GM13977 (cell line): Measurements from ENCODE around the gene CCT5.
A peak's percentile ranks its signal among the peaks of the same experiment; 100 is the strongest.
"Not testable (repeated sequence)": the region's sequence is repeated elsewhere in the genome, so short reads cannot be mapped to it uniquely, and the experiment has no call there.

Source experiments
- DNase-seq: peaks from one replicate; pipeline ENCODE4 v3.0.0; 2012; ENCODE audit warnings: low spot score
- in situ Hi-C: fragments of 300-500 bp; cut with MboI; formaldehyde crosslinking; loops from one replicate; pipeline ENCODE4 v1.12.0; 2022; ENCODE audit warnings: low sequenced_read_pairs, low pct_unique_long_range_greater_than_20kb, mixed read lengths, inconsistent platforms; ENCODE audit not compliant: unreplicated experiment
- TF ChIP-seq, protein P1 (sequence below): IDR thresholded peaks from 2 replicates; pipeline ENCODE4 v1.5.1; 2012; ENCODE audit warnings: mild to moderate bottlenecking, control low read depth; ENCODE audit not compliant: insufficient read depth; ENCODE audit errors: extremely low read depth, missing control alignments

CCT5 gene

DNA sequence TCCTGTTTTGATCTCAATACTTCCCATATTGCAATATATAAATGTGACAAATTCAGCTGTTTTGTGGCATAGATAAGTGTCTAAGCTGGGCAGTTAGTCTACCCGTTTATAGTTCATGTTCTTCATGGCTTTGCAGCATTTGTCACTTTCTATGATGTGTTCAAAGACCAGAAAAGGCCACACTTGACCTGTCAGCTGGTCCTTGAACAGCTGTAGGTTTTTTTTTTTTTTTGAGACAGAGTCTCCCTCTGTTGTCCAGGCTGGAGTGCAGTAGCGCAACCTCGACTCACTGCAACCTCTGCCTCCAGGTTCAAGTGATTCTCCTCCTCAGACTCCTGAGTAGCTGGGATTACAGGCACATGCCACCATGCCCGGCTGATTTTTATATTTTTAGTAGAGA, 29.2 kb downstream of the CCT5 start:
- TF ChIP-seq, protein P1, sequence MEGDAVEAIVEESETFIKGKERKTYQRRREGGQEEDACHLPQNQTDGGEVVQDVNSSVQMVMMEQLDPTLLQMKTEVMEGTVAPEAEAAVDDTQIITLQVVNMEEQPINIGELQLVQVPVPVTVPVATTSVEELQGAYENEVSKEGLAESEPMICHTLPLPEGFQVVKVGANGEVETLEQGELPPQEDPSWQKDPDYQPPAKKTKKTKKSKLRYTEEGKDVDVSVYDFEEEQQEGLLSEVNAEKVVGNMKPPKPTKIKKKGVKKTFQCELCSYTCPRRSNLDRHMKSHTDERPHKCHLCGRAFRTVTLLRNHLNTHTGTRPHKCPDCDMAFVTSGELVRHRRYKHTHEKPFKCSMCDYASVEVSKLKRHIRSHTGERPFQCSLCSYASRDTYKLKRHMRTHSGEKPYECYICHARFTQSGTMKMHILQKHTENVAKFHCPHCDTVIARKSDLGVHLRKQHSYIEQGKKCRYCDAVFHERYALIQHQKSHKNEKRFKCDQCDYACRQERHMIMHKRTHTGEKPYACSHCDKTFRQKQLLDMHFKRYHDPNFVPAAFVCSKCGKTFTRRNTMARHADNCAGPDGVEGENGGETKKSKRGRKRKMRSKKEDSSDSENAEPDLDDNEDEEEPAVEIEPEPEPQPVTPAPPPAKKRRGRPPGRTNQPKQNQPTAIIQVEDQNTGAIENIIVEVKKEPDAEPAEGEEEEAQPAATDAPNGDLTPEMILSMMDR: no peak
- no peak for DNase-seq
- in situ Hi-C loops: no loop called here

GRCh38 chr5:10279925-10280720, 30.0 kb downstream of the CCT5 start:
- in situ Hi-C loops: loop anchor here (10.0 kb wide), 1 partner anchor 135 kb away; no protein-coding TSS in a partner anchor
- no peak for DNase-seq
- TF ChIP-seq, protein P1: no peak

DNA sequence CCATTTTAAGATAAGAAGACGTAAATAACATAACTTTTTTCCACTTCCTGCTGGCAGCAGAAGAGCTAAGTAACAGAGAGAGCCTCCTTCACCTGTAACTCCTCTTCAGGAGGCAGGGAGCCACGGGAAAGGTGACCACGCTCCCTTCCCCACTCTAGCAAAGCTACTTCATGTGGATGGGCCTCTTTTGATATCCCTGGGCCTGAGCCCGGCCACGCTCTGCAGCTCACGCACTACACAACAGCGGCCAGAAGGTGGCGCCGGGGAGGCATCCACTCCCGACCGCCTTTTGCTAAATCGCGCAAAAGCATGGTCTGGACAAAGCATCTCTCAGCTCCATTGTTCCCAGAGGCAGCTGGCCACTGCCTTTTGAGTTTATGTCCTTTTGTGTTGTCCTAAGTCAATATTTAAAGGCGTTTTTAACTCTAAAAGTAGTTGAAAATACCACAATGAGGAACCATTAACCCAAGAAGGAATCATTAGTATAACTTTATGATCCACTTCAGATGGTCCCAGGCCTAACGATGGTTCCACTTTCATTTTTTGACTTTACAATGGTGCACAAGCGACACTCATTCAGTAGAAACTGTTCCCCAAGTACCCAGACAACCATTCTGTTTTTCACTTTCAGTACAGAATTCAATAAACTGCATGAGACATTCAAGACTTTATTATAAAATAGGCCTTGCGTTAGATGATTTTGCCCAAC, 34.0 kb downstream of the CCT5 start:
- DNase-seq: peak; percentile 85
- in situ Hi-C loops: loop anchor here (10.0 kb wide), 1 partner anchor 131 kb away; no protein-coding TSS in a partner anchor
- TF ChIP-seq, protein P1: peak; percentile 96

DNA sequence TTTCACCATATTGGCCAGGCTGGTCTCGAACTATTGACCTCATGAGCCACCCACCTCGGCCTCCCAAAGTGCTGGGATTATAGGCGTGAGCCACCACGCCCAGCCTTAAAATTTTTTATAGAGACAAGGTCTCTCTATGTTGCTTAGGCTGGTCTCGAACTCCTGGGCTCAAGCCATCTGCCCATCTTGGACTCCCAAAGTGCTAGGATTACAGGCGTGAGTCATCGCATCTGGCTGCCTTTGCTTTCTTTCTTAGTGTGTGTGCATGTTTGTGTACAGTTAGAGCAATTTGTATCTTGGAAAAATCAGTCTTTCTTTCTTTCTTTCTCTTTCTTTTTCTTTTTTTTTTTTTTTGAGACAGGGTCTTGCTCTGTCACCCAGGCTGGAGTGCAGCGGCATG, 35.3 kb downstream of the CCT5 start:
- in situ Hi-C loops: loop anchor here (10.0 kb wide), 1 partner anchor 129 kb away; no protein-coding TSS in a partner anchor

GRCh38 chr5:10286162-10286861, 36.2 kb downstream of the CCT5 start:
- TF ChIP-seq, protein P1: no peak
- in situ Hi-C loops: loop anchor here (10.0 kb wide), 1 partner anchor 128 kb away; no protein-coding TSS in a partner anchor
- no peak for DNase-seq

More for the DNA sequence above, 35.3 kb downstream of the CCT5 start:
- DNase-seq: not testable (repeated sequence)

GRCh38 chr5:10286862-10287227, 36.8 kb downstream of the CCT5 start:
- no peak for DNase-seq
- in situ Hi-C loops: loop anchor here (10.0 kb wide), 1 partner anchor 128 kb away; no protein-coding TSS in a partner anchor
- TF ChIP-seq, protein P1: no peak
